Gastroesophageal sphincter (tissue), 3 donors: Measurements from ENCODE around the gene MYRIP.

Source experiments
- POLR2A ChIP-seq, 2 donors: fragments of 450-650 bp; IDR thresholded peaks; one replicate each; pipeline ENCODE4 v1.6.1; 2017; ENCODE audit warnings: antibody characterized with exemption in 2 of 2, mild to moderate bottlenecking in 2 of 2, moderate library complexity in 1 of 2
- TF ChIP-seq, protein P1 (sequence below), 4 experiments: fragments of 200-600 bp in 2 of 4; fragments of 450-650 bp in 2 of 4; sonication (generic) in 1 of 4; IDR thresholded peaks; one replicate each; pipeline ENCODE4 v1.5.1; 2017 to 2019; ENCODE audit warnings: antibody characterized with exemption in 4 of 4, mild to moderate bottlenecking in 2 of 4, moderate library complexity in 2 of 4

DNA sequence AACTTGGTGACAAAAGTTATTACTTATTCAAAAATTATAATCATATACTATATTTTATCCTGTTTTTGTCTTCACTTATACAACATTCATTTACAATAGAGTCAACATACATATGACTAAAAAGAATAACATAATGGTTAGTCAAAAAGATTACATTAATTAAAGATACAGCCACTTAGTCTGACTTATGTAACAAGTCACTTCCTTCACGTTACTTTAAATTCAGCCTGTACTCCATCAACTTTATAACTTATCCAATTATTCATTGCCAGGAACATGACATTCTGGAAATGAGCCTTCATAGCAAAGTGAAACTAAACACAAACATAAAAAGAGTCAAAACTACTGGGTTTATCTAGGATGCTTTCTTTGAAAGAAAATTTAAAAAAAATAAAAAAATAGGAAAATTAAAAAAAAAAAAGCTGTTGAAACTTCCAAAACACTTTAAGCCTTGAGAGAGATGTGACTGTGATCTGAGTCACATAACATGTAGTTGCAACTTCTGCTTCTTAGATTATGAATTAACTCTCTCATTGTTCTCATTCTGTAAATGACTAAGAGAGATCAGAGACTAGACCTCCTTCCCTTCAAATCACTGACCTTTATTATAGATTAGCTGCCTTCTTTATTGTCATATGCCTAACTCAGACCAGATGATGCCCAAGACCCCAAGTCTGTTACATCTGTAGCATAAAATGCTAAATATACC lies 107.8 kb downstream of the MYRIP start:
- TF ChIP-seq POLR2A (IDR thresholded peaks at IDR 0.05), result no peak
- TF ChIP-seq, protein P1, sequence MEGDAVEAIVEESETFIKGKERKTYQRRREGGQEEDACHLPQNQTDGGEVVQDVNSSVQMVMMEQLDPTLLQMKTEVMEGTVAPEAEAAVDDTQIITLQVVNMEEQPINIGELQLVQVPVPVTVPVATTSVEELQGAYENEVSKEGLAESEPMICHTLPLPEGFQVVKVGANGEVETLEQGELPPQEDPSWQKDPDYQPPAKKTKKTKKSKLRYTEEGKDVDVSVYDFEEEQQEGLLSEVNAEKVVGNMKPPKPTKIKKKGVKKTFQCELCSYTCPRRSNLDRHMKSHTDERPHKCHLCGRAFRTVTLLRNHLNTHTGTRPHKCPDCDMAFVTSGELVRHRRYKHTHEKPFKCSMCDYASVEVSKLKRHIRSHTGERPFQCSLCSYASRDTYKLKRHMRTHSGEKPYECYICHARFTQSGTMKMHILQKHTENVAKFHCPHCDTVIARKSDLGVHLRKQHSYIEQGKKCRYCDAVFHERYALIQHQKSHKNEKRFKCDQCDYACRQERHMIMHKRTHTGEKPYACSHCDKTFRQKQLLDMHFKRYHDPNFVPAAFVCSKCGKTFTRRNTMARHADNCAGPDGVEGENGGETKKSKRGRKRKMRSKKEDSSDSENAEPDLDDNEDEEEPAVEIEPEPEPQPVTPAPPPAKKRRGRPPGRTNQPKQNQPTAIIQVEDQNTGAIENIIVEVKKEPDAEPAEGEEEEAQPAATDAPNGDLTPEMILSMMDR (IDR thresholded peaks at IDR 0.05), result no peak
